ENCODE data around the gene PRKN. TPM values are rescaled to one million over a fixed set of nuclear protein-coding genes. Genes with fewer than 3 reads are reported as not detected.

The PRKN gene
- total and polyA plus RNA-seq, 2 donors (not counting 3 experiments of a cell fraction or from before 2014, with no cell fraction given), result 0.06 TPM; not detected in 1

- no peaks in the 10 kb centered on the region for H3K27me3 ChIP-seq (ENCODE audit: control insufficient read depth in 2 of 2, insufficient read depth in 2 of 2, low read length in 2 of 2)
- H3K9ac ChIP-seq (replicated peaks; ENCODE audit: extremely low read depth, insufficient read depth, low read length), result peak overlapping the region; percentile 60
- peaks cover 5% of the 10 kb centered on the region for H3K4me1 ChIP-seq (ENCODE audit: control insufficient read depth, extremely low read depth, insufficient read depth, low read length)
- intact Hi-C loops (cut with micrococcal nuclease), result loop anchor here (5.0 to 10.0 kb wide), 3 partner anchors 546 to 983 kb away; partner anchors contain the start of gene QKI
- H3K4me2 ChIP-seq (ENCODE audit: insufficient read depth, low read length), result peak overlapping the region; percentile 76
- peak overlapping the region in 2 of 3 experiments; percentile 6 to 37 for H3K4me3 ChIP-seq (replicated peaks in 1 of 3; ENCODE audit: insufficient read depth in 1 of 3, low read depth in 1 of 3, low read length in 3 of 3)
- no peaks in the 10 kb centered on the region for H3K36me3 ChIP-seq (ENCODE audit: control insufficient read depth in 2 of 2, extremely low read depth in 1 of 2, insufficient read depth in 2 of 2, low read length in 2 of 2)
- H3K9me3 ChIP-seq (replicated peaks; ENCODE audit: control insufficient read depth, insufficient read depth, low read length), result no peaks in the 10 kb centered on the region
- peak overlapping the region; percentile 31 for H3K27ac ChIP-seq (ENCODE audit: insufficient read depth, low read depth, low read length)
- dilution Hi-C loops (cut with MboI; ENCODE audit: extremely low pct_ligation_motif_present, low sequenced_read_pairs), result no loop called here
- DNase-seq (ENCODE audit: low read depth, low spot score) (no peak), FAIRE-seq (no peak)
- H3K9me1 ChIP-seq (replicated peaks; ENCODE audit: control insufficient read depth, extremely low read depth, insufficient read depth, low read length), result no peaks in the 10 kb centered on the region
- no TSS peak for BruUV-seq (replicated peaks)
- no peaks in the 10 kb centered on the region for H4K20me1 ChIP-seq (replicated peaks; ENCODE audit: control insufficient read depth, extremely low read depth, insufficient read depth, low read length)
- peak overlapping the region; percentile 82 for H2AFZ ChIP-seq (ENCODE audit: low read depth, low read length)
- POLR2A ChIA-PET, result no interaction called here
- TF ChIP-seq GATA2 (IDR thresholded peaks at IDR 0.05; ENCODE audit: insufficient read depth, insufficient read length, low read depth, low read length), result no peak
- no peak for TF ChIP-seq POLR2AphosphoS5 (IDR thresholded peaks at IDR 0.05; ENCODE audit: insufficient read depth, low read depth, low read length)
- no peak for TF ChIP-seq FOS (IDR thresholded peaks at IDR 0.05; ENCODE audit: borderline replicate concordance, insufficient read depth, low read length)
- TF ChIP-seq JUN (IDR thresholded peaks at IDR 0.05; ENCODE audit: borderline replicate concordance, insufficient read depth, insufficient read length, low read depth), result no peak
- no peak for TF ChIP-seq EZH2 (IDR thresholded peaks at IDR 0.05; ENCODE audit: borderline replicate concordance, low read depth, low read length, severe bottlenecking)
- no peak for TF ChIP-seq MYC (IDR thresholded peaks at IDR 0.05; ENCODE audit: low read depth, low read length)
- TF ChIP-seq, protein P1, sequence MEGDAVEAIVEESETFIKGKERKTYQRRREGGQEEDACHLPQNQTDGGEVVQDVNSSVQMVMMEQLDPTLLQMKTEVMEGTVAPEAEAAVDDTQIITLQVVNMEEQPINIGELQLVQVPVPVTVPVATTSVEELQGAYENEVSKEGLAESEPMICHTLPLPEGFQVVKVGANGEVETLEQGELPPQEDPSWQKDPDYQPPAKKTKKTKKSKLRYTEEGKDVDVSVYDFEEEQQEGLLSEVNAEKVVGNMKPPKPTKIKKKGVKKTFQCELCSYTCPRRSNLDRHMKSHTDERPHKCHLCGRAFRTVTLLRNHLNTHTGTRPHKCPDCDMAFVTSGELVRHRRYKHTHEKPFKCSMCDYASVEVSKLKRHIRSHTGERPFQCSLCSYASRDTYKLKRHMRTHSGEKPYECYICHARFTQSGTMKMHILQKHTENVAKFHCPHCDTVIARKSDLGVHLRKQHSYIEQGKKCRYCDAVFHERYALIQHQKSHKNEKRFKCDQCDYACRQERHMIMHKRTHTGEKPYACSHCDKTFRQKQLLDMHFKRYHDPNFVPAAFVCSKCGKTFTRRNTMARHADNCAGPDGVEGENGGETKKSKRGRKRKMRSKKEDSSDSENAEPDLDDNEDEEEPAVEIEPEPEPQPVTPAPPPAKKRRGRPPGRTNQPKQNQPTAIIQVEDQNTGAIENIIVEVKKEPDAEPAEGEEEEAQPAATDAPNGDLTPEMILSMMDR (IDR thresholded peaks at IDR 0.05; ENCODE audit: extremely low read depth in 1 of 2, insufficient read depth in 1 of 2, low read depth in 1 of 2, low read length in 2 of 2), result no peak
- no peak for TF ChIP-seq POLR2A (IDR thresholded peaks at IDR 0.05; ENCODE audit: low read depth, low read length)
- TF ChIP-seq MAX (IDR thresholded peaks at IDR 0.05; ENCODE audit: insufficient read depth, insufficient read length), result no peak
- no peaks in the 10 kb centered on the region for H3K79me2 ChIP-seq (ENCODE audit: control insufficient read depth, insufficient read depth, low read length)
- CTCF ChIA-PET, result no interaction called here
Observed at GRCh38 chr6:162728197-162728596, 631 bp upstream of the PRKN start.

Measured in endothelial cell of umbilical vein (primary cell).